Limb (tissue), 2 donors: ENCODE results near the gene INTS6.

ENCODE experiments used
- DNase-seq, 2 donors: peaks; one replicate each; pipeline ENCODE4 v3.0.0-alpha.2; 2016; ENCODE audit errors: extremely low spot score in 2 of 2

Gene INTS6

GRCh38 chr13:51323824-51324511, 128.9 kb downstream of the INTS6 start:
- no peak for DNase-seq

GRCh38 chr13:51322826-51323225, 130.0 kb downstream of the INTS6 start:
- no peak for DNase-seq

GRCh38 chr13:51321836-51322235, 131.0 kb downstream of the INTS6 start:
- DNase-seq: no peak

- DNase-seq: no peak
These were observed 134.0 kb downstream of the INTS6 start for GRCh38 chr13:51318876-51319275.

GRCh38 chr13:51318015-51318414, 134.8 kb downstream of the INTS6 start:
- DNase-seq: no peak

GRCh38 chr13:51317262-51317661, 135.6 kb downstream of the INTS6 start:
- no peak for DNase-seq

GRCh38 chr13:51313619-51314018, 139.2 kb downstream of the INTS6 start:
- no peak for DNase-seq

- DNase-seq: no peak
These were observed 140.8 kb downstream of the INTS6 start for GRCh38 chr13:51311957-51312520.
